NCI-H345 treated with DMSO at 0.1 percent for 48 hours (cell line): ENCODE measurements around the gene BRIP1.
"Not testable (repeated sequence)": the region's sequence is repeated elsewhere in the genome, so short reads cannot be mapped to it uniquely, and the experiment has no call there.

Experiments used
- DNase-seq: peaks from one replicate; lab custom pipeline; 2025; ENCODE audit not compliant: unreplicated experiment; lab: John Stamatoyannopoulos, UW

Gene BRIP1

GRCh38 chr17:61670691-61671090 is 192.6 kb downstream of the BRIP1 start:
- no peak for DNase-seq

DNA sequence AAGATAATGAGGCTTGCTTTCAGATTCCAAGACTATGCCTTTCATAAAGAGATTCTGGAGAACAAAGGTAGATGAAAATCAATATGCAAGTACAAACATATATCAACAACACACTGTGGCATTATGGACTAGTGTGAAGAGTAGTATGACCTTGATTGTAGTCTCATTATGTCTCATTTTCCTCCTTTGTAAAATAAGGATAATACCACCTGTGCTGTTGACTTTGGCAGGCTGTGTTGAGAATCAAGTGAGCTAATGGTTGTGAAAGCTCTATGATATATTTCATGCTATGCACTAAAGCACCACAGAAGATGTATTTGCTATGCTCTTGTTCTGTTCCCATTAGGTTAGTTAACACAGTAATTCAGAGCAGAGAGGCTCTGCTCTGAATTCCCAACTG is 193.8 kb downstream of the BRIP1 start:
- DNase-seq: peak; percentile 4

- DNase-seq: no peak
Observed at GRCh38 chr17:61668486-61668885, 194.8 kb downstream of the BRIP1 start.

DNA sequence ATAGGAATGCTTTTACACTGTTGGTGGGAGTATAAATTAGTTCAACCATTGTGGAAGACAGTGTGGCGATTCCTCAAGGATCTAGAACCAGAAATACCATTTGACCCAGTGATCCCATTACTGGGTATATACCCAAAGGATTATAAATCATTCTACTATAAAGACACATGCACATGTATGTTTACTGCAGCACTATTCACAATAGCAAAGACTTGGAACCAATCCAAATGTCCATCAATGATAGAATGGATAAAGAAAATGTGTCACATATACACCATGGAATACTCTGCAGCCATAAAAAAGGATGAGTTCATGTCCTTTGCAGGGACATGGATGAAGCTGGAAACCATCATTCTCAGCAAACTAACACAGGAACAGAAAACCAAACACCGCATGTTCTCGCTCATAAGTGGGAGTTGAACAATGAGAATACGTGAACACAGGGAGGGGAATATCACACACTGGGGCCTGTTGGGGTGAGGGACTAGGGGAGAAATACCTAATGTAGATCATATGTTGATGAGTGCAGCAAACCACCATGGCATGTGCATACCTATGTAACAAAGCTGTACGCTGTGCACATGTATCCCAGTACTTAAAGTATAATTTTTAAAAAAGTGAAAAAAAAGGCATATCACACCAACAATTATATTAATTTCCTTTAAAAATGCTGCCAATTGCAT is 196.8 kb downstream of the BRIP1 start:
- not testable (repeated sequence) for DNase-seq

GRCh38 chr17:61663310-61663709 is 200.0 kb downstream of the BRIP1 start:
- no peak for DNase-seq

- DNase-seq: no peak
Observed at GRCh38 chr17:61662741-61663140, 200.6 kb downstream of the BRIP1 start.

DNA sequence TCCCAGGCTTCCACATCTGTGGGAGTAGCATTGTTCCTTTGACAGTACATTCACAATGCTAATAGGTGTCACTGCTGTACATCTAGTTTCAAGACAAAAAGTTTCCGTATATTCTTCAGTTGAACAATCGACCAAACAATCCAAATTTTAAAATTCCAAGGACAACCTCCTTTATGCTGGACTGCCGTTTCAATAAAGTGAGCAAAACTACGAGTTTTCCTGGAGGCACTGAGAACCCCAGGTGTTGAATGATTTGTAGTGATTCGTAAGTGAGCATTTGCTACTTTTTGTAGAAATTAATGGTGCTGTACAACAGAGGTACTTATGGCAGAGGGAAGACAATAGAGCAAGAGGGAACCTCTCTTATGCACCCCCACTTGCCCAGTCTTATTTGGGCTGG is 201.1 kb downstream of the BRIP1 start:
- no peak for DNase-seq

DNA sequence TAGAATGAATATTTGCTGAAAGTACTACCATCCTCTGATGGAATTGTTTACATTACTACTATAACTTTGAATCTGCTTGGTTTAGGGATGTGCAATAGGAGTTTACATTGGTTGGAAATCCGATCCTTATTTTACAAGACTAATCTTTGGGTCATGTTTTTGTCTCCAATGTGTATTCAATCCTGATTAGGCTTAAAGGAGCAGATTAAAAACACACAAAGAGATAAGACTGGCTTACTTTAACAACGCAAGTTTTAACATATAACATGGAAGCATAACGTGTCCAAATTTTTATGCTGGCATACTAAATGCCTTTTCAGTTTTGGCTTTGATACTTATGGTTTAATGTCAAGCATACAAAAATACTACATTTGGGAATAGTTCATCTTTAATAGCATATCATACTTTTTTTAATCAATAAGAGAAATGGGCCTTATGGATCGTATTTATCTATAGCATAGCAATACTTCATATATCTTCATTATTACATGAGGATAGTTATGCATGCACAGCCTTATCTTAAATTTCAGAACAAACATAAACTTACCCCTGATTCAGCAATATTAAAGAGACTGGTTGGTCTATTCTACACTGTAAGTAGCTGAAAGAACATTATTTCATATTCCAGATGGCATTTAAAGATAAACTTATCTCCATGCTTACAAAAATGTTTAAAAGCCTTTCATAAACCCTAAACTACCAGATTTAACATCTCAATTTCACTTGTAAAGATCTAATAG is 202.4 kb downstream of the BRIP1 start:
- no peak for DNase-seq

DNA sequence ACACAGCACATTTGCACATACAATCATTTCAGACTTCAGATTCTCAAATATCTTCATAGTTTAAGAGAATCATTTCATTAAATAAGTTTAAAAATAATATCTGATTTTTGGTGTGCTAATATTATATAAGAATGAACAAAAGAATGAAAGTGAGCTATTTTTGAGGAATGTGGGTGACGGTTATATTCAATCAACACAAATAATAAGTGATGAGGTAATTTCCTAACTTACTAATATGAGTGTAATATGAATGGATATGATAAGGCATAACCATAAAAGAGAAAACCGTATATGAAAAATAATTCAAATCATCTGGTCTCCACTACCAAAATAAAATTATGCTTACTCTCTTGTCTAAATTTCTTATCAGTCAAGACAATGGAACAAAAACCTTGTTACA is 203.9 kb downstream of the BRIP1 start:
- DNase-seq: no peak

- no peak for DNase-seq
Observed at GRCh38 chr17:61658183-61658582, 205.1 kb downstream of the BRIP1 start.

GRCh38 chr17:61657338-61657737 is 206.0 kb downstream of the BRIP1 start:
- DNase-seq: no peak

GRCh38 chr17:61656721-61657217 is 206.6 kb downstream of the BRIP1 start:
- DNase-seq: no peak

DNA sequence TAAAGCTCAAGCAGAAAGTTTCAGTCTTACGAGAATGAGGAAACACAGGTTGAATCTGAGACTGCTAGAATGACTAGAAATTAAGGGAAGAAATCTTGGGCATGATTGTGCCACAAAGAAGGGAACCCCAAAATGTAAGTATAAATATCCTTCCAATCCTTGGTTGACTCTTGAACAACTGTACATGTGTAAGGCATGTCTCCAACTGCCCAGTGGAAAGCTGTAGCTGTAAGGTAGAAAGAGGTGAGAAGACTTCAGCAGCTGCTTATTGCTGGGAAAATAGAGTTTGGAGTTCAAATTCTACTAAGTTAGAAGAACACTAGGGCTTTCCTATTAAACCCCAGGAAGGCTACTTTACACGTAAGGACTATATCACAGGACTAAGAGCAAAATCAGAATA is 212.6 kb downstream of the BRIP1 start:
- DNase-seq: no peak

- no peak for DNase-seq
Observed at GRCh38 chr17:61648587-61648986, 214.7 kb downstream of the BRIP1 start.

DNA sequence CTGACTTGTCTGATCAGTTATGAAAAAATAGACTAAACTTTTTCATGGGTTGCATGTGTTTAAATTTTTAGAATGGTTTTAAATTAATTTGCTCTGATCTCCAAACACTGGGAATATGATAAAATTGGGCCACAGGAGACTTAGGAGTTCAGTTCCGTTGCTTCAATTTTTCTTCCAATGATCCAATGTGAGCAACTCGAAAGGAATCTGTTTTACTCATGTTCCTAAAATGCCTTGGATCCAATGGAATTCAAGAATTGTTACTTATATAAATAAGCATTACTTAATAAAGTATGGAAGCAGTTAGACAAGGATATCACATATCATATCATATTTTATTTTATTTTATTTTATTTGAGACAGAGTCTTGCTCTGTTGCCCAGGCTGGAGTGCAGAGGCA is 216.3 kb downstream of the BRIP1 start:
- DNase-seq: no peak

GRCh38 chr17:61646482-61646881 is 216.8 kb downstream of the BRIP1 start:
- no peak for DNase-seq

DNA sequence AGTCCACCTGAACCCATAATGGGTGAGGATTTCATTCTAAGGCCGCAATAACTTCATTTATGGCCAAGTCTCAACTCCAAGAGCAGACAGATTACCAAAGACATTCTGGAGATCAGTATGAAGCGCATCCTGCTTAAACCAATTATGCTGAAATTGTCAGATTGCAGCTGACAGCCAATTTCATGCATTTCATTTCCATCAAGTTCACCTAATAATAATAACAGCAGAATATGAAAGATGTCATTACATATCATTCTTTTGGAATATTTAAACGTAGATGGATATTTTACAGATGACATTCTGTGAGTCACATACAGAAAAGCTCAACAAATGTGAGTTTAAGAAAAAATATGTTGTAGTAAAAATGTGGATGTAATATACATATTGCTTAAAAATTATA is 217.4 kb downstream of the BRIP1 start:
- no peak for DNase-seq

DNA sequence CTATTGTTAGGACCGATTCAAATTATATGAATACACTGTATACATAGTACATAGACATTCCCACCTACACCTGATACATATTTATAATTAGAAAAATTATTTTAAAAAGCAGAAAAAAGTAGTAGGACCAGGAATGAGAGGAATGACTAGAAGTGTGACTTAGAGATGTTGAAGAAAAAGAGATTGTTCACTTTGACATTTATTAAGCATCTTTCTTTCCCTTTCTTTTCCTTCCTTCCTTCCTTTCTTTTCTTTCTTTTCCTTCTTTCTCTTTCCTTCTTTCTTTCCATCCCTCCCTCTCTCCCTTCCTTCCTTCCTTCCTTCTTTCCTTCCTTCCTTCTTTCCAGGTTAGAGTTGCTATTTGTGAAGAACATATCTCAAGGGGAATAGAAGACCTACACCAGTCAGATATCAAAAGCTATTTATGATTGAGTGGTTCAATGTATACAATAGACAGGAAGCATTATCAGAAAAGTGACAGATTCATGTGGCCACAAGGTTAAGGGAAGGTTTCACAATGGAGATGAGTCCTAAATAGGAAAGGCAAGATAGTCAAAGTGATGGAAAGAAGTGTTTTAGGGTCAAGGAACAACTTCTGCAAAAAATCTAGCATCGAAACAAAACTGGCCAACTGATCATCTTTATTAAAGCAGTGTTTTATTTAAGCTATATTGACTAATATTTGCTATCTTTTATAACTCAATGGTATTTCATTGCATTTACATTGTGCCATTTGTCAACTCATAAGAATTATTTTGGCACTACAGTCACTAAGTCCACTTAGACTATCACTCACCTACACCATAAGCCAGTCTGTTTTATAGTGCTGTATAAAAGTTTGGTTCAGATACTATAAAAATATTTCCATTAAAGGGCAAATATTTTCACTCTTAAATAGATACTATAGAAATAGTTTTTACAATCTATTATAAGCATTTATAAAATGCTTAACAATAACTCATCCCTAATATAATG is 218.2 kb downstream of the BRIP1 start:
- no peak for DNase-seq

- no peak for DNase-seq
Observed at GRCh38 chr17:61642768-61643167, 220.6 kb downstream of the BRIP1 start.

GRCh38 chr17:61641715-61642114 is 221.6 kb downstream of the BRIP1 start:
- DNase-seq: no peak

GRCh38 chr17:61641084-61641483 is 222.2 kb downstream of the BRIP1 start:
- no peak for DNase-seq
